SK-N-SH treated with all-trans-retinoic acid at 6 μM for 48 hours (cell line): ENCODE data around the gene CPTP.

Experiments
- ATAC-seq: fragments of 200-7000 bp; cut with Tn5 transposase; 3 replicates; pipeline ENCODE4 v1.9.1; 2020; ENCODE audit warnings: mild to moderate bottlenecking, moderate library complexity
- BACH2 ChIP-seq: fragments of 250-450 bp; sonication (Bioruptor Pico); IDR thresholded peaks from 2 replicates; pipeline ENCODE4 v1.9.0; 2021; ENCODE audit warnings: mild to moderate bottlenecking, borderline replicate concordance
- CSDC2 ChIP-seq: fragments of 250-450 bp; sonication (Bioruptor Pico); IDR thresholded peaks from 2 replicates; pipeline ENCODE4 v1.5.0; 2020; ENCODE audit warnings: mild to moderate bottlenecking, moderate library complexity
- ESRRG ChIP-seq: fragments of 250-450 bp; sonication (Bioruptor Pico); IDR thresholded peaks from 2 replicates; pipeline ENCODE4 v1.6.1; 2021; ENCODE audit warnings: mild to moderate bottlenecking
- GLIS3 ChIP-seq: fragments of 250-450 bp; sonication (Bioruptor Pico); IDR thresholded peaks from 2 replicates; pipeline ENCODE4 v1.5.0; 2020; ENCODE audit warnings: mild to moderate bottlenecking, moderate library complexity
- ISL1 ChIP-seq: fragments of 250-450 bp; sonication (Bioruptor Pico); IDR thresholded peaks from 2 replicates; pipeline ENCODE4 v2.1.2; 2022; ENCODE audit warnings: mild to moderate bottlenecking, moderate library complexity
- PATZ1 ChIP-seq: fragments of 250-450 bp; sonication (Bioruptor Pico); IDR thresholded peaks from 2 replicates; pipeline ENCODE4 v1.8.0; 2020; ENCODE audit warnings: mild to moderate bottlenecking, moderate library complexity, borderline replicate concordance
- RARB ChIP-seq: fragments of 250-450 bp; sonication (Bioruptor Pico); IDR thresholded peaks from 2 replicates; pipeline ENCODE4 v1.8.0; 2021; ENCODE audit warnings: mild to moderate bottlenecking, moderate library complexity
- SNAI2 ChIP-seq: fragments of 250-450 bp; sonication (Bioruptor Pico); IDR thresholded peaks from 2 replicates; pipeline ENCODE4 v1.5.0; 2020; ENCODE audit warnings: mild to moderate bottlenecking, moderate library complexity
- TCF4 ChIP-seq: fragments of 250-450 bp; sonication (Bioruptor Pico); IDR thresholded peaks from 2 replicates; pipeline ENCODE4 v1.8.0; 2021; ENCODE audit warnings: mild to moderate bottlenecking, moderate library complexity, borderline replicate concordance
- TSHZ2 ChIP-seq: fragments of 250-450 bp; sonication (Bioruptor Pico); IDR thresholded peaks from 2 replicates; pipeline ENCODE4 v1.5.0; 2020; ENCODE audit warnings: mild to moderate bottlenecking, moderate library complexity
- ZFP3 ChIP-seq: fragments of 250-450 bp; sonication (Bioruptor Pico); IDR thresholded peaks from 2 replicates; pipeline ENCODE4 v1.5.0; 2020; ENCODE audit warnings: mild to moderate bottlenecking, moderate library complexity
- ZFP30 ChIP-seq: fragments of 450-650 bp; formaldehyde crosslinking; IDR thresholded peaks from 2 replicates; pipeline ENCODE4 v1.5.0; 2022; ENCODE audit warnings: mild to moderate bottlenecking, moderate library complexity
- ZNF565 ChIP-seq: fragments of 450-650 bp; formaldehyde crosslinking; conservative IDR thresholded peaks from 2 replicates; pipeline ENCODE4 v1.5.0; 2020; ENCODE audit warnings: low read depth, mild to moderate bottlenecking, moderate library complexity
- ZNF70 ChIP-seq: fragments of 450-650 bp; formaldehyde crosslinking; IDR thresholded peaks from 2 replicates; pipeline ENCODE4 v1.5.0; 2020; ENCODE audit warnings: mild to moderate bottlenecking, moderate library complexity
- TF ChIP-seq, protein P1 (sequence below): fragments of 250-450 bp; sonication (Bioruptor Pico); IDR thresholded peaks from 2 replicates; pipeline ENCODE4 v1.8.0; 2021; ENCODE audit warnings: low read depth, mild to moderate bottlenecking, moderate library complexity, borderline replicate concordance

The CPTP gene

GRCh38 chr1:1324524-1325287 is at the start of gene CPTP, which contains the start of gene INTS11:
Gene CPTP (plus strand): TSS chr1:1324802. CDS start chr1:1326911, 2,109 bp downstream.
Gene INTS11 (minus strand): TSS chr1:1324660. CDS start chr1:1324608, 52 bp downstream.
- peak; percentile 78 for ATAC-seq
- TF ChIP-seq SNAI2 (no peak), PATZ1 (CRISPR knock-in tag) (no peak), ZNF565 (CRISPR knock-in tag) (no peak)

- TF ChIP-seq PATZ1 (CRISPR knock-in tag) (no peak), ZFP3 (CRISPR knock-in tag) (no peak), RARB (no peak), TCF4 (CRISPR knock-in tag) (no peak), ZFP30 (CRISPR knock-in tag) (no peak), BACH2 (CRISPR knock-in tag) (no peak)
- TF ChIP-seq, protein P1, sequence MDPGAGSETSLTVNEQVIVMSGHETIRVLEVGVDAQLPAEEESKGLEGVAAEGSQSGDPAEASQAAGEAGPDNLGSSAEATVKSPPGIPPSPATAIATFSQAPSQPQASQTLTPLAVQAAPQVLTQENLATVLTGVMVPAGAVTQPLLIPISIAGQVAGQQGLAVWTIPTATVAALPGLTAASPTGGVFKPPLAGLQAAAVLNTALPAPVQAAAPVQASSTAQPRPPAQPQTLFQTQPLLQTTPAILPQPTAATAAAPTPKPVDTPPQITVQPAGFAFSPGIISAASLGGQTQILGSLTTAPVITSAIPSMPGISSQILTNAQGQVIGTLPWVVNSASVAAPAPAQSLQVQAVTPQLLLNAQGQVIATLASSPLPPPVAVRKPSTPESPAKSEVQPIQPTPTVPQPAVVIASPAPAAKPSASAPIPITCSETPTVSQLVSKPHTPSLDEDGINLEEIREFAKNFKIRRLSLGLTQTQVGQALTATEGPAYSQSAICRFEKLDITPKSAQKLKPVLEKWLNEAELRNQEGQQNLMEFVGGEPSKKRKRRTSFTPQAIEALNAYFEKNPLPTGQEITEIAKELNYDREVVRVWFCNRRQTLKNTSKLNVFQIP, result no peak
- no peak for ATAC-seq
Observed at GRCh38 chr1:1274931-1275431, 49.6 kb upstream of the CPTP start.

DNA sequence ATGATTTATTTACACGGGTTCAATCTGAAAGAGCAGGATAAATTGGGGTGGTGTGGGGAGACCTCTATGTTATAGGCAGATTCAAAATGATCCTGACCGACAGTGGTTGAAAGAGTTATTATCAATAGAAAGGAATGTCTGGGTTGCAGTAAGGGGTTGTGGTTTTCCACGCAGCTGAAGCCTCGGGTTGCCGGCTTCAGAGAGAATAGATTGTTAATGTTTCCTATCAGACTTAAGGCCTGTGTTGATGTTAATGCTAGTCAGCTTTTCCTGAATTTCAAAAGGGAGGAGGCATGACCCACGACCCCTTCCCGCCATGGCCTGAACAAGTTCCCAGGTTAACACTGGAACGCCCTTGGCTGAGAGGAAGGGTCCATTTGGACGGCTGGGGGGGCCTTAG is 48.8 kb upstream of the CPTP start:
- TF ChIP-seq TSHZ2 (no peak), SNAI2 (no peak), ZFP30 (CRISPR knock-in tag) (no peak), TCF4 (CRISPR knock-in tag) (no peak), GLIS3 (CRISPR knock-in tag) (no peak), CSDC2 (CRISPR knock-in tag) (no peak), ZNF565 (CRISPR knock-in tag) (no peak), ZNF70 (CRISPR knock-in tag) (no peak), BACH2 (CRISPR knock-in tag) (no peak), ISL1 (CRISPR knock-in tag) (no peak), RARB (no peak)
- TF ChIP-seq, protein P1, result no peak
- ATAC-seq, result no peak

GRCh38 chr1:1278620-1279019 is 46.0 kb upstream of the CPTP start:
- no peak for ATAC-seq
- no peak for TF ChIP-seq CSDC2 (CRISPR knock-in tag)
- TF ChIP-seq, protein P1, result no peak
- TF ChIP-seq ESRRG, result no peak
